HG03064 (cell line): ENCODE results near the gene CTBP2.
"Not testable (repeated sequence)": the region's sequence is repeated elsewhere in the genome, so short reads cannot be mapped to it uniquely, and the experiment has no call there.

Experiments
- ATAC-seq: cut with Tn5 transposase; IDR thresholded peaks from one replicate; pipeline ENCODE4 v1.9.1; 2021; ENCODE audit warnings: low read depth; ENCODE audit not compliant: unreplicated experiment

Gene CTBP2

GRCh38 chr10:125187238-125188194 is 27.2 kb upstream of the CTBP2 start:
- no peak for ATAC-seq

DNA sequence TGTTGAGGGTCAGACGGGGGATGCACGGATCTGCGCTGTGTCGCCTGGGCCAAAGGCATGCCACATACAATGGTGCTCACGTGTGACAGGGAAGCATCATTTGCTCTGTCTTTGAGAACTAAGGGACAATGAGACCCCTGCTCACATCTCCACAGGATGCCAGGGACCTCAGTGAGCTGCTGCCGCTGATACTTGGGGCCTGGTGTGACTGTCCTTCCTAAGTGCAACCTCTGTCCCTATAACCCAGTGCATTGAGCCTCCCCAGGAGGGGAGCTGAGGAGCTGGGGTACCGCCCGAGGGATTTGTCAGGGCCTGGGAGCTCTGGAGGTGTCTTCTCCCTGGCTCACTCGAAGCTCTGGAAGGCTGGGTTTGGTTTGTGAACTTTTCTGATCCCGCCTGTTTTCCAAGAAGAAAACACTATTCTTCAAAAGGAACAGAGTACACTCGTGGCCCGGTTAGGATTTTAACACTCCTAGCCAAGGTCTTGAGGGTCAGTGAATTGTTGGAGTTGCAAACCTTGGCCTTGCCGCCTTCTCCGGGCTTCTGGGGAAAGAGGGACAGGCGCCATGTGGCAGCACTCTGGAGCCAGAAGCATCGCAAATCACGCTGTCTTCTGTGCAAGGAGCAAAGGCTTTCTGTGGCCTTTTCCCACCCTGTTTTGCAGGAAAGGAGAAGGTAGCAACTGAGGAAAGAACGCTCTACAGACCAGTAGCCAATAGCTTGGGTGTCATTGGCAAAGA is 26.2 kb upstream of the CTBP2 start:
- ATAC-seq = no peak

GRCh38 chr10:125179107-125179506 is 18.7 kb upstream of the CTBP2 start:
- not testable (repeated sequence) for ATAC-seq

GRCh38 chr10:125177641-125178640 is 17.6 kb upstream of the CTBP2 start:
- ATAC-seq = no peak

DNA sequence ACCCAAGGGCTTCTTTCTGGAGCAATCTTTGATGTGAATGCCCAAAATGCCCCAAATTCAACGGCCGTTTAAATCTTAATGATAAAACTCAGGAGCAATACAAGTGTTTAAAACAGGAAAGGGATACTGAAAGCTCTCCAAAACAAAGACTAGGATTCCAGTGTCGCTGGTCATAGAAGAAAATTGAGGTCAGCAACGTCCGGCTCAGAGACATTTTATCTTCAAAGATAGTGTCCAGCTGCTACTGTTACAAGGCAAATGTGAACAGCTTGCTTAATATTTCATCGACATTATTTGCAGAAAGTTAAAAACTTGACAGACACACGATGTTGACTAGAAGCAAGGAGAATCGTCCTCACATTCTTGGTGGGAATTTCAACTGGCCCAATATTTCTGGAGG is 15.4 kb upstream of the CTBP2 start:
- ATAC-seq = no peak

DNA sequence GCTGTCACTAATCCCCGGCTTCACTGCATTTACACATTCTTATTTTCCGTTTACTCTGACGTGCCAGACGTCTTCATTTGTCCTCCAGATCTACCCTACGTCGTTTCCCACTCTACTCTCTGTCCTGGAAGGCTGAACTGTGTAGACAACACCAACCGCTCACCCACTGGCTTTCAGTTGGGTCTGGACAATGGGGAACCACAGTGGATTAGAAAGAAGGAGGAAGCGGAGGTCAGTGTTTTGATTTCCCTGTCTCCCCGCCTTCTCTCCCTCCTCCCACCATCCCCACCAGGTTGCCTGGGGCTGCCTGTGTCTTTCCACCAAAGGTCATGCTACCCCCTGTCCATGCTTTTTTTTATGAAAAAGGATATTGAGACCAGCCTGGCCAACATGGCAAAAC is 14.0 kb upstream of the CTBP2 start:
- ATAC-seq = no peak

GRCh38 chr10:125172694-125173093 is 12.3 kb upstream of the CTBP2 start:
- no peak for ATAC-seq

- ATAC-seq = no peak
Measured at GRCh38 chr10:125171402-125172306, 11.3 kb upstream of the CTBP2 start.

DNA sequence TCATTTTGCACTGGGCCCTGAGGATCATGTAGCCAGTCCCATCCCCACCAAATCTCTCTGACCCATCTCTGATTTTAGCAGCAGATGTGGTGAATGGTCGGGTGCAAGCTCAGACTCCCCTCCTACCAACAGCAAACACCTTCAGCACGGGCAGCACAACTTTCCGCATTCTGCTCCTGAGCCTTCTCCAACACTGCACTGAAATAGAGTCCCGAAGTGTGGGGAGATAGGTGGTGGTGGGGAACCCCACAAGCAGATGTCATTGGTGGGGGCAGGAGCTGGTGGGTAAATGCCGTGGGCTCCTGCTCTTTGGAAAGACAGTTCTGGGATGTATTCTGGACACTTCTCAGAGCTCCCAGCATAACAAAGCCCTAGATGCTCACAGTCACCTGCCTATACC is 9.6 kb upstream of the CTBP2 start:
- no peak for ATAC-seq

- ATAC-seq = no peak
Measured at GRCh38 chr10:125169279-125169678, 8.9 kb upstream of the CTBP2 start.

DNA sequence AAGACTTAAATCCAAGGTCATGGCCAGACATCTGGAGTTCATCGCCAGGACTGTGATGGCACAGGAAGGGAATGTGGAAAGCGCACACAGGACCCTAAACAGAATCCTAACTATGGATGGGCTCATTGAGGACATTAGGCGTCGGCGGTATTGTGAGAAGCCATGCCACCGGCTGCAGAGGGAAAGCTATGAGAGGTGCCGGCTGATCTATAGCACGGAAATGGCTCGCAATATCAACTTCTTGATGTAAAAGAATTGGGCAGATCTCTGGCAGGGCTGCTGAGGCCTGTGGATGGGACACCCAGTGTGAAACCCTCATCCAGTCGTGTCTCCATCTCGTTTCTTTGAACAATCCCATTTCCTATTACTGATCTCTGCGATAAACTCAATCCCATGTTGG is 6.3 kb upstream of the CTBP2 start:
- no peak for ATAC-seq

DNA sequence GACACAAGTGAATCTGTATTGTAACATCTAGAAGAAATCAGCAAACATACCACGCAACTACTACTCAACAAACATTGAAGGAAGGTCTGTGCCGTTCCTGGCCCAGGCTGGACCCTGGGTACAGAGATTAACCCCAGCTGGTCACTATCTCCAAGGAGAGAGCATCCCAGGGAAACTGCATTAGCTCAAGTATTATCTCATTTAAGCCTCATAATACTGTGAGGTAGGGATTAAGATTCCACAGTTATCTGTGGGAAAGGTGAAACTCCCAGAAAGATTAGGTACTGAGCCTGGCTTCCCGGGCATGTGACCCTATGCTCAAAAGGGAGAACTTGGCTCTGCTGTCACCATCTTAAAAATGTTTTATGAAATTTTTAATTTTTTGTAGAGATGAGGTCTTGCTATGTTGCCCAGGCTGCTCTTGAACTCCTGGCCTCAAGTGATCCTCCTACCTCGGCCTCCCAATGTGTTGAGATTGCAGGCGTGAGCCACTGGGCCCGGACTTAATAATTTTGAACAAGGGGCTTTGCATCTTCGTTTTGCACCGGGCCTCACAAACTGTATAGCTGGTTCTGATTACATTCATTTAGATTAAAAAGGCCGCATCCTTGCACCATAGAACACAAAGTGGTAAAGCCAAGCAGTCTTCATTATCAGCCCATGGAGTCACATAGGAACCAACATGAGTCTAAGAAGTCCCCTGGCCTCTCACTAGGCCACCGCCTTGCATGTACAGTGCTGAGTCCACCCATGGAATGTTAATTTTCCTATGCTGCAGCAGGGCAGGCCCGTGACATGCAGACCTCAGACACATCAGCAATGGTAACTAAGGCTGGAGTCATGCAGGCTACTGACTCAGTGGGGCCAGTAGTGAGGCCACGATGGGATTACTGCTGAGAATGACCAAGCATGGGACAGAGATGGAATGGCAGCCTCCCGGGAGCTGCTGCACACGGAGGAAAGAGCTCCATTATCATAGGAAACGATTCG is 5.5 kb upstream of the CTBP2 start:
- ATAC-seq = no peak

GRCh38 chr10:125164421-125164820 is 4.1 kb upstream of the CTBP2 start:
- no peak for ATAC-seq

- ATAC-seq = no peak
Measured at GRCh38 chr10:125163803-125164202, 3.4 kb upstream of the CTBP2 start.

DNA sequence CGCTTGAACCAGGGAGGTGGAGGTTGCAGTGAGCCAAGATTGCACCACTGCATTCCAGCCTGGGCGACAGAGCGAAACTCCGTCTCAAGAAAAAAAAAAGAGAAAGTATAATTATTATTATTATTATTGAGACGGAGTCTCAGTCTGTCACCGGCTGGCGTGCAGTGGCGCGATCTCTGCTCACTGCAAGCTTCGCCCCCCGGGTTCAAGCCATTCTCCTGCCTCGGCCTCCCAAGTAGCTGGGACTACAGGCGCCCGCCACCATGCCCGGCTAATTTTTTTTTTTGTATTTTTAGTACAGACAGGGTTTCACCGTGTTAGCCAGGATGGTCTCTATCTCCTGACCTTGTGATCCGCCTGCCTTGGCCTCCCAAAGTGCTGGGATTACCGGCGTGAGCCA is 2.9 kb upstream of the CTBP2 start:
- not testable (repeated sequence) for ATAC-seq

DNA sequence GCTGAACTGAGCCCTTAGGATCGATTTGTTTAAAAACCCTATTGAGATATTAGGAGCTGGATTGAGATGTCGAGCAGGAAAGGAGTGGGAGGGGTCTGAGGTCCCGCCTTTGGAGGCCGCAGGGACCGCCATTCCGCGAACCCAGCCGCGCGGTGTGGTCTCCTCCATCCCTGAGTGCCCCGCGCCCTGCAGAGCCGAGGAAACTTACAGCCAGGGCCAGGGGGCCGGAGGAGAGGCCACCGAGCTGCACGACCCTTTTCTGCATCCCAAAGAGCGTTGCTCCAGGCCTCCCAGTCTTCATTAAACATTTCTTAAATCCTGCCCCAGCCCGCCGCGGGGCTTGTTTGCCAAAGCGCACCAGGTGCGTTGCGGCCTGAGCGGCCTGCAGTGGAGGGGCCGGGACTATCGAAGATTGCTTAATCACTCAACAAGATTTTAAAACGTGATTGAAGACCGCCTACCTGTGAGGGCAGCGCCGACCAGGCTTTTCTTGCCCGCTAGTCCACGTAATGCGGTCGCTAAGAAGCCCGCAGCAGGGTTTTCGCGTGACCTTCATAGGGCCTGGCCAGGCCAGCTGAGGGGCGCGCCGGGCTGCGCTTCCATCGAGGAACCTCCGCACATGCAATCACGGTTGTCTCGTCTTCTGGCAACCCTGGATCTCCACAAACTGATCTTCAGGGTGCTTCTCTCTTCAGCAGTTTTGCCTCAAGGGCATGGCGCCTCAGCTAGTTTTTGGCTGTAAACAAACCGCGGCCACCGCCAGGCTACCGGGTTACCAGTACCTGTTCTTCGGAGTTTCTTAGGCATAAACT is 2.0 kb upstream of the CTBP2 start:
- ATAC-seq = no peak

DNA sequence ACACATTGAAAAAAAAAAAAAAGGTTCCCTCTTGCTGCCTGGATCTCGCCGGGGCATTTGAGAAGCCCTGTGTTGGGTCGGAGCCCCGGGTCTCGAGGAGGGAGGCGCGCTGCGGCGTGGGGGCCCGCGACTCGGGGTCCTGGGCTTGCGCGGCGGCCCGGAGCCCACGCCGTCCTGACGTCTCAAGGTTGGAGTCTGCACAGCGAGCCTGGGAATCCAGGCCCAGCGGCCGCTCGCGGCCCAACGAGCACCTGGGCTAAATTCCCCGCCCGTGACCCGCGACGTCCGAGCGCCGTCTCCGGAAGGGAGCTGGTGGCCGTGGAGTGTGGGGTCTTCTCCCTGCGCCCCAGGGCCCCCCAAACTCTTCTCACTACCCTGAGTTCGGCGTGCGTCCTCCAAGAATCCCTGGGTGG is 1.4 kb upstream of the CTBP2 start:
- no peak for ATAC-seq
